Breast epithelium (tissue), 4 donors: Measurements from ENCODE around the gene RRP8. TPM values are rescaled to one million over a fixed set of nuclear protein-coding genes. Genes with fewer than 3 reads are reported as not detected.

Experiments
- DNase-seq, 2 donors: peaks; one replicate each; pipeline ENCODE4 v3.0.0-alpha.2; 2019; ENCODE audit warnings: low spot score in 2 of 2
- H3K27ac ChIP-seq, 2 donors: fragments of 200-600 bp; sonication (generic) in 1 of 2; one replicate each; pipeline ENCODE4 v1.5.1; 2016 to 2019; ENCODE audit warnings: mild to moderate bottlenecking in 1 of 2
- H3K27me3 ChIP-seq, 2 donors: fragments of 200-600 bp; sonication (generic) in 1 of 2; one replicate each; pipeline versions ENCODE4 v1.5.1 to v1.6.0; 2017 to 2019; ENCODE audit warnings: control low read depth in 1 of 2, mild to moderate bottlenecking in 1 of 2
- H3K36me3 ChIP-seq: fragments of 200-600 bp; one replicate; pipeline ENCODE4 v1.5.1; 2019
- H3K4me1 ChIP-seq, 2 donors: fragments of 200-600 bp; sonication (generic); one replicate each; pipeline ENCODE4 v1.5.1; 2016 to 2019; ENCODE audit warnings: control low read depth in 1 of 2
- H3K4me3 ChIP-seq, 3 donors: fragments of 200-600 bp; sonication (generic); 1 replicate in 2 of 3; 2 replicates in 1 of 3; pipeline ENCODE4 v1.5.1; 2016 to 2019; ENCODE audit warnings: mild to moderate bottlenecking in 3 of 3, moderate library complexity in 2 of 3
- H3K9me3 ChIP-seq, 2 donors: fragments of 200-600 bp; sonication (generic) in 1 of 2; one replicate each; pipeline ENCODE4 v1.5.1; 2016 to 2019; ENCODE audit warnings: control low read depth in 1 of 2
- POLR2A ChIP-seq: fragments of 450-650 bp; IDR thresholded peaks from one replicate; pipeline ENCODE4 v1.6.1; 2016; ENCODE audit warnings: antibody characterized with exemption, mild to moderate bottlenecking, moderate library complexity
- POLR2AphosphoS5 ChIP-seq, 3 donors: sonication (generic); formaldehyde crosslinking; IDR thresholded peaks; one replicate each; pipeline ENCODE4 v1.6.1; 2017; ENCODE audit warnings: antibody characterized with exemption in 3 of 3
- intact Hi-C: fragments of 100-400 bp; cut with DNase I; formaldehyde crosslinking; loops from one replicate; pipeline ENCODE4 v1.15.1; 2023; ENCODE audit warnings: low total_unique reads
- total RNA-seq, 3 donors: library from RNA; depleted of rRNA; stranded (reverse); fragments of >200 nt; gene quantifications; one replicate each; pipeline ENCODE4 v1.1.0, GENCODE V29; 2016
- TF ChIP-seq, protein P1 (sequence below), 3 donors: fragments of 450-650 bp; IDR thresholded peaks; one replicate each; pipeline ENCODE4 v1.5.1; 2016 to 2017; ENCODE audit warnings: antibody characterized with exemption in 3 of 3, mild to moderate bottlenecking in 3 of 3, moderate library complexity in 3 of 3

Gene RRP8
- total RNA-seq, 3 donors from 2014 or later = 8.8 to 22.2 (median 20.3) TPM

- H3K4me1 ChIP-seq = no peaks in the 10 kb centered on the region
- intact Hi-C loops = no loop called here
- H3K4me3 ChIP-seq = no peak overlapping the region
- no peak for DNase-seq
- no peaks in the 10 kb centered on the region for H3K27me3 ChIP-seq
- TF ChIP-seq, protein P1, sequence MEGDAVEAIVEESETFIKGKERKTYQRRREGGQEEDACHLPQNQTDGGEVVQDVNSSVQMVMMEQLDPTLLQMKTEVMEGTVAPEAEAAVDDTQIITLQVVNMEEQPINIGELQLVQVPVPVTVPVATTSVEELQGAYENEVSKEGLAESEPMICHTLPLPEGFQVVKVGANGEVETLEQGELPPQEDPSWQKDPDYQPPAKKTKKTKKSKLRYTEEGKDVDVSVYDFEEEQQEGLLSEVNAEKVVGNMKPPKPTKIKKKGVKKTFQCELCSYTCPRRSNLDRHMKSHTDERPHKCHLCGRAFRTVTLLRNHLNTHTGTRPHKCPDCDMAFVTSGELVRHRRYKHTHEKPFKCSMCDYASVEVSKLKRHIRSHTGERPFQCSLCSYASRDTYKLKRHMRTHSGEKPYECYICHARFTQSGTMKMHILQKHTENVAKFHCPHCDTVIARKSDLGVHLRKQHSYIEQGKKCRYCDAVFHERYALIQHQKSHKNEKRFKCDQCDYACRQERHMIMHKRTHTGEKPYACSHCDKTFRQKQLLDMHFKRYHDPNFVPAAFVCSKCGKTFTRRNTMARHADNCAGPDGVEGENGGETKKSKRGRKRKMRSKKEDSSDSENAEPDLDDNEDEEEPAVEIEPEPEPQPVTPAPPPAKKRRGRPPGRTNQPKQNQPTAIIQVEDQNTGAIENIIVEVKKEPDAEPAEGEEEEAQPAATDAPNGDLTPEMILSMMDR (IDR thresholded peaks at IDR 0.05) = no peak
- TF ChIP-seq POLR2AphosphoS5 (IDR thresholded peaks at IDR 0.05) (no peak), POLR2A (no peak)
- no peaks in the 10 kb centered on the region for H3K36me3 ChIP-seq
- no peaks in the 10 kb centered on the region for H3K9me3 ChIP-seq
- no peak overlapping the region for H3K27ac ChIP-seq
These were observed 56.2 kb downstream of the RRP8 start for GRCh38 chr11:6547177-6547576.

DNA sequence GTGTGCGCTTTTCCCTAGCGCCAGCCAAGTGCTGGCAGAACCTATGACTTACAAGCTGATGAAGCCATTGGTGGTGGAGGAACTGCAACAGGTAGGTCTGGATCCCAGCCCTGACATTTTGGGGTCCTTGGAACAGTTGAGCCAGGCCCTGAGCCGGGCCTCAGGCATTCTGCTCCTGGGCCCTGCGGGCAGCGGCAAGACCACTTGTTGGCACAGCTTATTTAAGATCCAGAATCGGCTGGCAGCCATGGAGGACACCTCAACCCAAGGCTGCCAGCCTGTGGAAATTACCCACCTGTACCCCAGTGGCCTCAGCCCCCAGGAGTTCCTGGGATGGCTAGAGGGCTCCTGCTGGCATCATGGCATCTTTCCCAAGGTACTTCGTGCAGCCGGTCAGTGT, 56.7 kb downstream of the RRP8 start:
- no peak for DNase-seq

DNA sequence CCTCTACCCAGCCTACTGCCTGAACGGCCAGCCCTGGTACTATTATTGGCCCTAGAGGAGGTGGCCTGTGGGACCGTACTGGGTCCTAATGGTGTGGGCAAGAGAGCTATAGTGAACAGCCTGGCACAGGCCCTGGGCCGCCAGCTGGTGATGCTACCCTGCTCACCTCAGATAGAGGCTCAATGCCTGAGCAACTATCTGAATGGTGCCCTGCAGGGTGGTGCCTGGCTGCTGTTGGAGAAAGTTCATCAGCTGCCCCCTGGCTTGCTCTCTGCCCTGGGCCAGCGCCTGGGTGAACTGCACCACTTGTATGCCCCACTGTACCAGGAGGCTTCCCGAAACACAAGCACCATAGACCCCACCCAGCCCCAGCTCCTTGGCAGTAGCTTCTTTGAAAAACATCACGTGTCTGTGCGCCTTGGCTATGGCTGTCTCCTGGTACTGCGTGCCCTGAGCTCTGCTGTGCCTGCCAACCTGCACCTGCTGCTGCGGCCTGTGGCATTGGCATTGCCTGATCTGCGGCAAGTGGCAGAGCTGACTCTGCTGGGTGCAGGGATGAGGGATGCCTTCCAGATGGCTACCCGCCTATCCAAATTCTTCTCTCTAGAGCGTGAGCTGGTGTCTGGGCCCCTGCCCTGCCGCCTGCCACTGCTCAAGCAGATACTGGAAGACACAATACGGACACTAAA, 57.4 kb downstream of the RRP8 start:
- TF ChIP-seq POLR2AphosphoS5 (IDR thresholded peaks at IDR 0.05) (no peak), POLR2A (no peak)
- TF ChIP-seq, protein P1 (IDR thresholded peaks at IDR 0.05) = no peak
- Histone ChIP-seq H3K27me3 (no peaks in the 10 kb centered on the region), H3K36me3 (no peaks in the 10 kb centered on the region), H3K4me3 (no peak overlapping the region), H3K27ac (no peak overlapping the region), H3K9me3 (no peaks in the 10 kb centered on the region), H3K4me1 (no peaks in the 10 kb centered on the region)
- no peak for DNase-seq
- intact Hi-C loops = no loop called here

More for the DNA sequence above, 56.7 kb downstream of the RRP8 start:
- no peak overlapping the region for H3K27ac ChIP-seq
- intact Hi-C loops = no loop called here
- no peak overlapping the region for H3K4me3 ChIP-seq
- TF ChIP-seq POLR2AphosphoS5 (IDR thresholded peaks at IDR 0.05) = no peak
- H3K27me3 ChIP-seq = no peaks in the 10 kb centered on the region
- no peaks in the 10 kb centered on the region for H3K9me3 ChIP-seq
- H3K36me3 ChIP-seq = no peaks in the 10 kb centered on the region
- no peaks in the 10 kb centered on the region for H3K4me1 ChIP-seq

Other genes with a start within 250 kb of the RRP8 start
- 10 to 100 TPM; 15.7 to 30.4 (median 17.3) TPM for gene SMPD1, start 213.1 kb downstream of the RRP8 start, total RNA-seq
- gene APBB1, start 184.5 kb downstream of the RRP8 start, total RNA-seq = 10 to 100 TPM; 25.6 to 40.0 (median 36.3) TPM
- 10 to 100 TPM in 2 of 3 donors, under 1 TPM in 1; 0.96 to 25.2 (median 12.9) TPM for gene HPX, start 162.6 kb downstream of the RRP8 start, total RNA-seq
- 10 to 100 TPM; 21.6 to 43.9 (median 32.6) TPM for gene TRIM3, start 129.7 kb downstream of the RRP8 start, total RNA-seq
- 100 to 1,000 TPM in 2 of 3 donors, 10 to 100 TPM in 1; 40.0 to 129 (median 121) TPM for gene ARFIP2, start 122.3 kb downstream of the RRP8 start, total RNA-seq
- 10 to 100 TPM; 30.7 to 49.2 (median 39.3) TPM for gene TIMM10B, start 122.1 kb downstream of the RRP8 start, total RNA-seq
- gene DNHD1, start 106.3 kb downstream of the RRP8 start, total RNA-seq = 10 to 100 TPM; 12.3 to 21.6 (median 14.9) TPM
- gene ILK, start 158 bp upstream of the RRP8 start, total RNA-seq = 100 to 1,000 TPM; 113 to 118 (median 113) TPM
- gene TAF10, start 8.6 kb upstream of the RRP8 start, total RNA-seq = 10 to 100 TPM; 45.4 to 82.6 (median 54.7) TPM
- gene TPP1, start 15.8 kb upstream of the RRP8 start, total RNA-seq = 10 to 100 TPM; 27.2 to 71.4 (median 38.2) TPM
- 10 to 100 TPM in 2 of 3 donors, 1 to 10 TPM in 1; 7.2 to 18.0 (median 13.8) TPM for gene DCHS1, start 52.2 kb upstream of the RRP8 start, total RNA-seq
- gene MRPL17, start 79.7 kb upstream of the RRP8 start, total RNA-seq = 10 to 100 TPM; 16.8 to 25.2 (median 18.9) TPM
- 1 to 10 TPM in 1 of 3 donors, under 1 TPM in 1, not detected in 1; 0.44 to 3.6 TPM for gene OR2AG2, start 168.4 kb upstream of the RRP8 start, total RNA-seq
- not detected for gene OR2AG1, start 179.4 kb upstream of the RRP8 start, total RNA-seq
- 1 to 10 TPM in 1 of 3 donors, under 1 TPM in 2; 0.16 to 1.2 (median 0.33) TPM for gene OR6A2, start 196.1 kb upstream of the RRP8 start, total RNA-seq
- not detected for gene OR10A5, start 242.1 kb upstream of the RRP8 start, total RNA-seq